ENCODE measurements around the gene IGF2R.

DNA sequence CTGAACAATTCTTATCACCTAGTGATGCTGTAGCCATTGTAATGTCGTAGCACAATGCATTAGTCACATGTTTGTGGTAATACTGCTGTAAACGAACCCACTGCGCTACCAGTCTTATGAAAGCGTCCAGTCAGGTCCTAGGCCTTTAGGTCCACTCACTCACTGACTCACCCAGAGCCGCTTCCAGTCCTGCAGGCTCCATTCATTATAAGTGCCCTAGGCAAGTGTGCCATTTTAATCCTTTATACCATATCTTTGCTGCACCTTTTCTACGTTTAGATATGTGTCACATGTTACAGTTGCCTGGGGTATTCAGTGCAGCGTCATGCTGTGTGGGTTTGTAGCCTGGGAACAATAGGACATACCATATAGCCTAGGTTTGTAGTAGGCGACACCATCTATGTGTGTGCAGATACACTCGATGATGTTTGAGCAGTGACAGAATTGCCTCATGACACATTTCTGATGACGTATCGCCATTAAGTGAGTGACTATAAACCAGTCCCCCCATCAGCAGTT, 15.4 kb downstream of the IGF2R start:
- TF ChIP-seq, protein P1, sequence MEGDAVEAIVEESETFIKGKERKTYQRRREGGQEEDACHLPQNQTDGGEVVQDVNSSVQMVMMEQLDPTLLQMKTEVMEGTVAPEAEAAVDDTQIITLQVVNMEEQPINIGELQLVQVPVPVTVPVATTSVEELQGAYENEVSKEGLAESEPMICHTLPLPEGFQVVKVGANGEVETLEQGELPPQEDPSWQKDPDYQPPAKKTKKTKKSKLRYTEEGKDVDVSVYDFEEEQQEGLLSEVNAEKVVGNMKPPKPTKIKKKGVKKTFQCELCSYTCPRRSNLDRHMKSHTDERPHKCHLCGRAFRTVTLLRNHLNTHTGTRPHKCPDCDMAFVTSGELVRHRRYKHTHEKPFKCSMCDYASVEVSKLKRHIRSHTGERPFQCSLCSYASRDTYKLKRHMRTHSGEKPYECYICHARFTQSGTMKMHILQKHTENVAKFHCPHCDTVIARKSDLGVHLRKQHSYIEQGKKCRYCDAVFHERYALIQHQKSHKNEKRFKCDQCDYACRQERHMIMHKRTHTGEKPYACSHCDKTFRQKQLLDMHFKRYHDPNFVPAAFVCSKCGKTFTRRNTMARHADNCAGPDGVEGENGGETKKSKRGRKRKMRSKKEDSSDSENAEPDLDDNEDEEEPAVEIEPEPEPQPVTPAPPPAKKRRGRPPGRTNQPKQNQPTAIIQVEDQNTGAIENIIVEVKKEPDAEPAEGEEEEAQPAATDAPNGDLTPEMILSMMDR (IDR thresholded peaks at IDR 0.05; ENCODE audit: poor library complexity): no peak
- TF ChIP-seq EZH2 (IDR thresholded peaks at IDR 0.05; ENCODE audit: borderline replicate concordance): no peak
- no peak for TF ChIP-seq EZH2phosphoT487 (IDR thresholded peaks at IDR 0.05; ENCODE audit: low read depth, severe bottlenecking, unreplicated experiment)
